Measurements from ENCODE around the gene SMAD9.

The SMAD9 gene

DNA sequence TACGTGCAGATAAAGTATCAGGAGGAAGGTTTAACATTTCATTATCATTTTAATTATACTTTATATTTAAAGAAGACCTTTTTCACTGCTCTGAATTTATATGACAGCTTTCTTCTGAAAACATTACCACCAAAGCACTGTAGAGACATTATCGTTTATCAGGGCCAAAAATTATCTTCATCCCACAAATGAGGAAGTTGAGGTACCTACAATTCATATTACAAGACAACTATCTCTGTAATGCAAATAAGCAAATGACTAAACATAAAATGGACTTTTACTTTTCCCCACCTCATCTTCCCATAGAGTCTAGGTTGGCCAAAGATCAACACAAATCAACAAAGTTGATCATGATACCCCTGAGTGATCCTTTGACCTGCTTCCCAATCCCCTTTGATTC, 30.9 kb upstream of the SMAD9 start:
- Histone ChIP-seq H3K36me3 (replicated peaks) (peaks cover 8% of the 10 kb centered on the region), H3K27me3 (replicated peaks) (no peaks in the 10 kb centered on the region), H3K4me3 (ENCODE audit: low read depth, low read length) (no peak overlapping the region), H3K27ac (no peak overlapping the region)
- in situ Hi-C loops (cut with HindIII; ENCODE audit: low pct_ligation_motif_present, low sequenced_read_pairs): no loop called here
- TF ChIP-seq, protein P1, sequence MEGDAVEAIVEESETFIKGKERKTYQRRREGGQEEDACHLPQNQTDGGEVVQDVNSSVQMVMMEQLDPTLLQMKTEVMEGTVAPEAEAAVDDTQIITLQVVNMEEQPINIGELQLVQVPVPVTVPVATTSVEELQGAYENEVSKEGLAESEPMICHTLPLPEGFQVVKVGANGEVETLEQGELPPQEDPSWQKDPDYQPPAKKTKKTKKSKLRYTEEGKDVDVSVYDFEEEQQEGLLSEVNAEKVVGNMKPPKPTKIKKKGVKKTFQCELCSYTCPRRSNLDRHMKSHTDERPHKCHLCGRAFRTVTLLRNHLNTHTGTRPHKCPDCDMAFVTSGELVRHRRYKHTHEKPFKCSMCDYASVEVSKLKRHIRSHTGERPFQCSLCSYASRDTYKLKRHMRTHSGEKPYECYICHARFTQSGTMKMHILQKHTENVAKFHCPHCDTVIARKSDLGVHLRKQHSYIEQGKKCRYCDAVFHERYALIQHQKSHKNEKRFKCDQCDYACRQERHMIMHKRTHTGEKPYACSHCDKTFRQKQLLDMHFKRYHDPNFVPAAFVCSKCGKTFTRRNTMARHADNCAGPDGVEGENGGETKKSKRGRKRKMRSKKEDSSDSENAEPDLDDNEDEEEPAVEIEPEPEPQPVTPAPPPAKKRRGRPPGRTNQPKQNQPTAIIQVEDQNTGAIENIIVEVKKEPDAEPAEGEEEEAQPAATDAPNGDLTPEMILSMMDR (IDR thresholded peaks at IDR 0.05; ENCODE audit: low read depth, low read length, missing control alignments): no peak
- DNase-seq: no peak

DNA sequence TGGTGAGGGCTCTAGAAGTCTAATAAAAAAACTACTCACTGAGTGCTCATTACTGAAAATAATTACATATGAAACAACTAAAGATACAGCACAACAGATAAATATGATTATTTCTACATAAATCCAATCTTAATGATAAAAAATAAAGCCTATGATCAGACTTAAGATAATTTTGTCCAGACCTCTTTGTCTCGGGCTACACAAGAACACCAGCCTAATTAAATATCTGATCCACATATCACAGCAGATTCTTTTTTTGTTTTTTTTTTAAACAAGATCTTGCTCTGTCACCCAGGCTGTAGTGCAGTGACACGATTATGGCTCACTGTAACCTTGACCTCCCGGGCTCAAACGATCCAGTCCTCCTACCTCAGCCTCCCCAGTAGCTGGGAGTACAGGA, 30.3 kb upstream of the SMAD9 start:
- TF ChIP-seq, protein P1 (IDR thresholded peaks at IDR 0.05; ENCODE audit: low read depth, low read length, missing control alignments): no peak
- H3K27me3 ChIP-seq (replicated peaks): no peaks in the 10 kb centered on the region
- no peak for DNase-seq
- no peak overlapping the region for H3K4me3 ChIP-seq (ENCODE audit: low read depth, low read length)
- H3K27ac ChIP-seq: no peak overlapping the region
- H3K36me3 ChIP-seq (replicated peaks): peaks cover 8% of the 10 kb centered on the region
- in situ Hi-C loops (cut with HindIII; ENCODE audit: low pct_ligation_motif_present, low sequenced_read_pairs): no loop called here

DNA sequence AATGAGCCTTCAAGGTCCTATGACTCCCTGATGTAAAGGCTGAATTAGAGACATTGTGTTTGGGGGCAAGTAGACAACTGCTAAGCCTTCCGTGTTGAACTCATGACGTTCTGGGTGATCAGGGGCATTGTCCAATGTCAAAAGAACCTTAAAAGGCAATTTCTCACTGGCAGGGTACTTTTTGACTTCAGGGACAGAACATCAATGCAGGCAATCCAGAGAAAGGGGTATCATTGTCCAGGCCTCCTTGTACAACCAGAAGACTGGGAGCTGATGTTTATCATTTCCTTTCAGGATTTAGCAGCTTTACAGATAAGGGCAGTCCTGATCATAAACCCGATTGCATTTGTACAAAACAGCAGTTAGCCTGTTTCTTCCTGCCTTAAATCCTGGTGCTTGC, 25.0 kb upstream of the SMAD9 start:
- in situ Hi-C loops (cut with HindIII; ENCODE audit: low pct_ligation_motif_present, low sequenced_read_pairs): no loop called here
- H3K27me3 ChIP-seq (replicated peaks): no peaks in the 10 kb centered on the region

DNA sequence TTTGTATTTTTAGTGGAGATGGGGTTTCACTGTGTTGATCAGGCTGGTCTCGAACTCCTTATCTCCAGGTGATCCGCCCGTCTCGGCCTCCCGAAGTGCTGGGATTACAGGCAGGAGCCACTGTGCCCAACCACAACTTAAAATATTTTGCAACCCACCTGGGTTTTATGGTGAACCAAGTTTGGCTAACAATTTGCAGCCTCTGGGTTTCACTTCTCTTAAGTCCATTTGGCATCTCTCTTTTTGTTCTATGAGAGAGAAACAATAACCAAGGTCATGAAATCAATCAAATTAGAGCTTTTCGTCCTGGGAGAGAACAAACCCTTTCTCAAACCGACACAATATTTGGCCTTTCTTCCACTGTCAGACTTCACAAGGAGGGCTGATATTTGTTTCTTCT, 5.6 kb upstream of the SMAD9 start:
- in situ Hi-C loops (cut with HindIII; ENCODE audit: low pct_ligation_motif_present, low sequenced_read_pairs): no loop called here
- DNase-seq: no peak
- Histone ChIP-seq H3K36me3 (replicated peaks) (no peaks in the 10 kb centered on the region), H3K27me3 (replicated peaks) (no peaks in the 10 kb centered on the region), H3K27ac (no peak overlapping the region), H3K4me3 (ENCODE audit: low read depth, low read length) (no peak overlapping the region)
- TF ChIP-seq, protein P1 (IDR thresholded peaks at IDR 0.05; ENCODE audit: low read depth, low read length, missing control alignments): no peak

More for the DNA sequence above, 25.0 kb upstream of the SMAD9 start:
- TF ChIP-seq, protein P1 (IDR thresholded peaks at IDR 0.05; ENCODE audit: low read depth, low read length, missing control alignments): no peak
- Histone ChIP-seq H3K27ac (no peak overlapping the region), H3K4me3 (ENCODE audit: low read depth, low read length) (no peak overlapping the region), H3K36me3 (replicated peaks) (peaks cover 2% of the 10 kb centered on the region)
- DNase-seq: no peak

DNA sequence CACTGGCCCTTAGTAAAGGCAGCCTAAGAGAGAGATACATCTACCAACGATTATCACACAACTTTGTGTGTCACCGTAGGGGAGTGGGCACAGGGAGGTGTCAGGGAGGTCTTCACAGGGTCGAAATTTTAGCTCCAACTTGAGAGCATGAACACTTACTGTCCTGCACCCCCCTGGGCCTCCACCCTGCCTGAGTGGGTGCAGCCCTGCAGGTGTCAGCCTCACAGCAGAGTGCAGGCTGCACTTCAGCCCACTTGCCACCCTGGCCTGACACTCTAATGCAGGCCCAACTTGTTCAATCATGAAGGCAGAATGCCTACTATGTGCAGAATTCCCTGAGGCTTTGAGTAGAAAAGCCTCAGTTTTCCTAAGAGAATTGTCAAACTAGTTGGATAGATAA, 4.0 kb upstream of the SMAD9 start:
- in situ Hi-C loops (cut with HindIII; ENCODE audit: low pct_ligation_motif_present, low sequenced_read_pairs): no loop called here
- no peak overlapping the region for H3K27ac ChIP-seq
- TF ChIP-seq, protein P1 (IDR thresholded peaks at IDR 0.05; ENCODE audit: low read depth, low read length, missing control alignments): no peak

DNA sequence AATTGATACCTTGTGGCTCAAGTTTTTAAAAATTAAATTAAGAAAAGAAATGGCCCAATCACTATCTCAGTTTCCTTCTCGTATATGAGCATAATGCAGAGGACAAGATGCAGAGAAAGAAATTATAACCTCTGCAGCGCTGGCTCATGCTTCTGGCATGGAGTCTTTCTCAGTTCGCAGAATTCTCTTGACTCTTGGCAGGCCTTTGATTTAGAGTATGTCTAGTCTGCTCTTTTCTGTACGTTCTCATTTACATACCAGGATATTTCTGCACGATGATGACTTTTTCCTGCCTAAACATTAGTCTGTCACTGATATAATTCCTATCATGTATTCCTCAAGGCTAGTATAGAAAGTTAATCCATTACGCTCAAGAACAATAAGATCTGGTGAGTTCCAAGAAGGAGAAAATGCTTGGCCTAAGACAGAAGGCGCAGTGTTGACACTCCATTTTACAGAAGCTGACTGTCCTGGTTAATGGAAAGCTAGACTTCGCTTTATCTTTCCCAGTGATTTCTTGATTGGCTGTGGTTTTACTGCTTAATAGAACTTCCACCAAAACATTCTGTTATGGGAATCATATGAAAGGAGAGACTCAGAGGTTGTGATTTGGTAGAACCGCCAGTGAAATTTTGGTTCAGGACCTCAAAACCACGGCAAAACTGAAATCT, 1.7 kb upstream of the SMAD9 start:
- no peaks in the 10 kb centered on the region for H3K27me3 ChIP-seq (replicated peaks)
- TF ChIP-seq, protein P1 (IDR thresholded peaks at IDR 0.05; ENCODE audit: low read depth, low read length, missing control alignments): no peak
- in situ Hi-C loops (cut with HindIII; ENCODE audit: low pct_ligation_motif_present, low sequenced_read_pairs): no loop called here

More for the DNA sequence above, 4.0 kb upstream of the SMAD9 start:
- Histone ChIP-seq H3K27me3 (replicated peaks) (no peaks in the 10 kb centered on the region), H3K36me3 (replicated peaks) (no peaks in the 10 kb centered on the region), H3K4me3 (ENCODE audit: low read depth, low read length) (no peak overlapping the region)
- no peak for DNase-seq

More for the DNA sequence above, 1.7 kb upstream of the SMAD9 start:
- DNase-seq: no peak
- Histone ChIP-seq H3K4me3 (ENCODE audit: low read depth, low read length) (no peak overlapping the region), H3K36me3 (replicated peaks) (no peaks in the 10 kb centered on the region), H3K27ac (no peak overlapping the region)

Data from brain microvascular endothelial cell (primary cell).